CD4-positive, alpha-beta T cell treated with Interferon alpha-2 for 1 hour (primary cell): ENCODE measurements around the gene NFIX.

Source experiments
- DNase-seq, 2 donors: peaks; one replicate each; pipeline ENCODE4 v3.0.0-alpha.2; 2020 to 2022

The NFIX gene

DNA sequence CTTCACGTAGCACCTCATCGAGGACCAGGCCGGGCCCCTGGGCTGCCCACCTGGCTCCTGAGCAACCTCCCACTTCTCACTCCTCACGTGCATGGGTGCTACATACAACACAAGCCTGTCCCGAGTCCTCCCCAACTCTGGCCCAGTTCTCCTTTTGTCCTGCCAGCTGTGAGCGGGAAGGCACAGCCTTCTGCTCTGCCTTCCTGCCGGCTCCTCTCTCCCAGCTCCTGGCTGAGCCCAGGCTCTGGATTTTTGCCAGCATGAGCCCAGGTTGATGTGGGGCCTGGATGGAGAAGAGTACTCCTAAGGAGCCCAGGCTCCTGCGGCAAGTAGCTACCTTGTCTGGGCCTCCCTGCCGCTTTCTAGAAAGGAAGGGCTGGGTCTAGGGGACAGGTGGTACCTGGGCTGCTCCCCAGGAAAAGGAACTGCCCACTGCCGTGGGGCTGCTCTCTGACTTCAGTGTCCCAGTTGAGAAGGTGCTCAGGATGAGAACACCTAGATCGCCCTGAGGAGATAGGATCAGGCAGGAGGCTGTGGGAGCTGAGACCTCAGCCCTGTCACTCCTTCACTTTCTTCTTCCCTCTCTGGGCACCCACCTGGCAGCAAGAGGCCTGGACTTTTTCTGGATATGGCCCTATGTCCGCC is 83.7 kb downstream of the NFIX start:
- DNase-seq: no peak

DNA sequence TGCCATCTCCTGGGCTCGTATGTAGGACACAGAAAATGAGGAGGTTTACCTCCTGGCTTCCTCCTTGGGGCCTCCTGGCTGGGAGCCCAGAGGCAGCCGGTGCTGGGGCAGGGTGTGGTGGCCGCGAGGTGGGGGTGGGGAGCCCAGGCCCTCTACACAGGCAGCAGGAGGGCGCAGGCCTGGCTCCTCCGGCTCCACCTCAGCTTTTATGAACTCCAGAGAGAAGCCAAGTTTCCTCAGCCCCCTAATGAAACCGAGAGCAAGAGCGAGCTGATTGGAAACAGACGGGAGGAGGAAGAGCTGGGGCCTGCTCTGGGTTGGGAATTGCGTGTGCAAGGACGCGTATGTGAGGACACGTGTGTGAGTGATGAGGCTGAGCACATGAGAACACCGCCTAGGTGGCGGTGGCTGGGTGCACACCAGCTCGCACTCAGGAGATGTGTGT is 84.3 kb downstream of the NFIX start:
- DNase-seq: no peak

DNA sequence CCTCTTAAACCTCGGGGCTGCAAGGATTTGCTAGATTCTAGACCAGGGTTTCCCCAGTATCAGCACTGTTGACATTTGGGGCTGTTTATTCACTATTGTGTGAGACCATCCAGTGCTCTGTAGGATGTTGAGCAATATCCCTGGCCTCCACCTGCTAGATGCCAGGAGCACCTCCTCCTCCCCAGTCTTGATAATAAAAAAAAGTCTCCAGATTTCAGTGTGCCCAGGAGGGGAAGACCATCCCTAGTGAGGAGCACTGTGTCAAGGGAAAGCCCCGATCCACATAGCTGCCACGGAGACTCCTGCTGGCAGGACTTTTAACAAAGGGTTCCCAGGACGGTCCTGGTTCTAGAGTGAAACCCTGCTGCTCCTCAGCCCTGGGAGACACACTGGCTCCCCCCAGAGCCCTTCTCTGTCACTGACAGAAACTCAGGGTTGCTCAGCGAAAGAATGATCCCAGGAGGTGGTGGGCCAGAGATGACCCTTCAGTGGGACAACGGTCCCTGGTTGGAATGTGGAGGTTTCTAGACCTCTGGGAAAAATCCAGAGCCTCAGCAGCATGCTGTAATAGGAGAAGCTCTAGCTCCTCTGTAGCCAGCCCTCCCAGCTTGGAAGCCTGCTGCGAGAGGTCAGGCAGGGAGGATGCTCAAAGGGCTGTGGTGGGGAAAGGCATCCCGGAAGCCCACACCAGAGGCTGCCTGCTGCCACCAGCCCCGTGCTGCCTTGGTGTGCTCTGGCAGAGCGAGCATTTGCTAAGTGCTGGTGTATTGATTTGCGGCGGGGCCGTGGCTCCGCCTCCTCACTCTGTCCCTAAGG is 87.1 kb downstream of the NFIX start:
- no peak for DNase-seq

DNA sequence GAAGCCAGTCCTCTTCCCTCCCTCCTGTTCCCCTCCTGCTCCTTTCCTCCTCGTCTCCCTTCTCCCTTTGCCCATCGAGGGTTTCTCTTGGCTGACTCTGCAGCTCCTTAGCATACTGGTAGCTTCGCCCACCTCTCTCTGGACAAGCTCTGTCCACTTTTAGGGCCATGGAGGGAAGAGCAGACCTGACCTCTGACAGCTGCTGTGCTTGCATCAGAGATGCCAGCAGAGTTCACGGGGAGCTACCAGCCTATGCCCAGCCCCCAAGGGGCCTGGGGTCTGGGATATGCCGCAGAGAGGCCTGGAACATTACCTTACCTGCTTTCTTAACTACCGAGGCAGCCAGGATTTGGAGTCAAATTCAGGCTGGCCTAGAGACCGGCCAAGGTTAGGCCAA is 87.7 kb downstream of the NFIX start:
- DNase-seq: no peak

DNA sequence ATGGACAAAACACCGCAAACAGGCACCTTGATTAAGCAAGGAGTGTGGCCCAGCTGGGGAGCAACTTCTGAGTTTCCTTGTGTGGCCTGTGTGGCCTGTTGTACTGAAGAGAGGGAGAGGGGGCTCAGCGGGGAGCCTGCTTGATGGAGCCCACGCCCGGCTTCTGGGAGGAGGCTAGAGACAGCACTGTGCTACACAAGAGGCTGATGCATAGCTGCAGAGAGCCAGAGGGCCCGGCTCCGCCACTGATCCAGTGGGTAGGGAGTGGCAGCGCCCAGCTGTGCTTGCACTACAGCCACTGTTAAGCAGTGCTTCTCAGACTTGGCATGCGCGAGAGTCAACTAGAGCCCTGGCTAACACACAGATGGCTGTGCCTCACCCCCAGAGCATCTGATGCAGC is 88.4 kb downstream of the NFIX start:
- DNase-seq: no peak

DNA sequence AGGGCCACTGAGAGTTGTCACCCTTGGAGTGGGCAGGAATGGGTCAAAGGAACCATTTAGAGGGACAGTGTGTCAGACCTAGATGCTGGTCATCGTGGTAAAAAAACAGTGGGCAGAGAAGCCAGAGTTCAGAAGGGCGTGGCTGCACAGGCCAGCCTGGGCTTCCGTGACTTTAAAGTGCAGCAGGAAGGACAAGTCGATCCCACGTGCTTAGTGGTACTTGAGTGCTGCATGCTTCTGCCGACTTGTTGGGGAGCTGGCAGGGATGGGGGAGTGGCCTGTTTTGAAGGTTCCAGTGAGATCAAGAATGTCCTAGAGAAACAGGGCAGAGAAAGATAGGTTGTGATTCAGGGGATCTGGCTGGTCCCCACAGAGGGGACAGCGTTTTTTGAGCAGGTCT is 90.4 kb downstream of the NFIX start:
- no peak for DNase-seq

DNA sequence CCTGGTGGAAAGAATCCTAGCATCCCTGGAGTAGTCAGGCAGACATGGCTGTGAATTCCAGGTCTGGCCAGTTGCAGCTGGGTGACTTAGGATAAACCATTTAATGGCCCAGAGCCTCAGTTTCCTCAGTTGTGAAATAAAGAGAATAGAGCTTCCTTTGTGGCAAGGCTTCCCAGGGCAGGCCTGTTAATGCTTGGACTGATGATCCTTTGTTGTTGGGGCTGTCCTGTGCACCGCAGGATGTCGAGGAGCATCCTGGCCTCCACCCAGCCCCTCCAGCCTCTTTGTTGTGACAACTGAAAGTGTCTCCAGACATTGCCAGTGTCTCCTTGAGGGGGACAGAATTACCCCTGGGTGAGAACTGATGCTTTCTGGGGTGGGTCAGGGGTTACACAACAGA is 91.1 kb downstream of the NFIX start:
- no peak for DNase-seq

DNA sequence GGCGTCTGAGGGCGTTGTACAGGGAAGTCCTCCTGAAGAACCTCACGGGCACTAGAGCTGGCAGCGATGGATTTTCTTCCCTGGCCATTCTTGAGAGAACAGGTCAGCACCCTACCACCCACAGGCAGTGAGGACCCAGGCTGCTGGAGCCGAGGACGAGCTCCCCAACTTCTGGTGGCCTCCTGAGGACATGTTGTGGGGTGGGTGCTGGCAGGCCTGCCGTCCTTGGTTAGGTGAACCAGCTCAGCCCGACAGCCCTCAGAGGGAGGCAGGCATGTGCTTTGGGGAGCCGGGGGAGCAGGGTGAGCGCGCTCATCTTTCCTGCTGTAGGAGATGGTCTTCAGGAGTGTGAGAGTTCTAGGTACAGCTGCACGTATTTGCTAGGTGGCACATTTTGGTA is 92.0 kb downstream of the NFIX start:
- no peak for DNase-seq

DNA sequence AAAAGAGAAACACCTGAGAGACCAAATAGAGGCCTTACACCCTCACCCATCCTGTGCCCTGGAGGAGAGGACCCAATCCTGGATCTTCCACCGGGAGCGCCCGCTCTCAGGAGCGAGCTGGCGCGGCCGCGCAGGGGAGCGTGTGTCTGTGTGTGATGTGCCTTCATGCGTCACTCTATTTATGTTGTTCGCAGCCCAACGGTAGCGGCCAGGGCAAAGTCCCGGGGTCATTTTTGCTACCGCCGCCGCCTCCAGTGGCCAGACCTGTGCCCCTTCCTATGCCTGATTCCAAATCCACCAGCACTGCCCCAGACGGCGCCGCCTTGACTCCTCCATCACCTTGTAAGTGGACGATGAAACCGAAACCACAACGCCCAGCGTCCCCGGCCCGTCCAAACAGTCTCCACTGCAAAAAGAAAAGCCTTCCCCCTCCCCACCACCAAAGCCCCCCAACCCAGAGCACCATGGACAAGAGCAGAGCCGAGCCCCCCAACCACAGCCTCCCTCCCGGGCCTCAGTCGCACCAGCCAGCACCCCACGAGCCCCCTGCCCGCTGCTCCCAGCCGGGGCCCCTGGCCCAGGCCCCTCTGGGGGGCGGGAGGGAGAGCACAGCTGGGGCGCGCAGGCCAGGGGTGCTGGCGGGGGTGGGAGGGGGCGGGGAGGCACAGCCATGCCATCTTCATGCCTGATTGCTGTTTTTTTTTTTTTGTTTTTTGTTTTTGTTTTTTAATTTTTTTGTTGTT is 92.7 kb downstream of the NFIX start:
- DNase-seq: no peak

DNA sequence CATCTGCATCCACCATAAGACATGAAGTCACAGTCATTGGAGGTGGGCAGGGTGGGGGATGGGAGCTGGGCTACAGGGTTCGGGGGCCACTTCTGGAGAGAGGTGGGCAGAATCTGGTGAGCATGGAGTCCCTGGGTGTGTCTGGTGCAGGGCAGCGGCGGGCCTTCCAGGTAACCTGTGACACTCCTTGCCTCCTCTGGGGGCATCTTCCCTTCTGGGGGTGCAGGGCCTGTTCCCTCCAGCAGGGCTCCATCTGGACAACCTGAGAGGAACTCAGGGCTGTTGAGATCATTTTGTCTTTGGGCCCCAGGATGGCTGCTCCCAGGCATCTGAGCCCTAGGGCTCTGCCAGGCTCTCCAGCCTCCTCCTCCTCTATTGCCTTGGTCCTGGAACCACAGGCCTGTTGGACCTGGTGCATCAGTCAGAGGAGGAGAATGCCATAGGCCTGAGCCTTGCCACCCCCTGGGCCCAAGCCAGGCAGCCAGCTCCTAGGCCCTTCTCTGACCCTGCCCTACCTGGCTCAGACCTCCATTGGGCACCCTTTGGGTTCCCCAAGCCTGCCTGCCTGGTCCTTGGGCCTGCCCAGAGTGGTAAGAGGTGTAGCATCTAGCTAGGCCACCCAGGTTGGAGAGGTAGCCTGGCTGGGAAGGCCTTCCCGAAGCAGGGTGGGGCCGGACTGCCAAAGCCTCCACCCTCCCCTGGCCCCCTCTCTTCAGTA is 94.0 kb downstream of the NFIX start:
- DNase-seq: no peak

DNA sequence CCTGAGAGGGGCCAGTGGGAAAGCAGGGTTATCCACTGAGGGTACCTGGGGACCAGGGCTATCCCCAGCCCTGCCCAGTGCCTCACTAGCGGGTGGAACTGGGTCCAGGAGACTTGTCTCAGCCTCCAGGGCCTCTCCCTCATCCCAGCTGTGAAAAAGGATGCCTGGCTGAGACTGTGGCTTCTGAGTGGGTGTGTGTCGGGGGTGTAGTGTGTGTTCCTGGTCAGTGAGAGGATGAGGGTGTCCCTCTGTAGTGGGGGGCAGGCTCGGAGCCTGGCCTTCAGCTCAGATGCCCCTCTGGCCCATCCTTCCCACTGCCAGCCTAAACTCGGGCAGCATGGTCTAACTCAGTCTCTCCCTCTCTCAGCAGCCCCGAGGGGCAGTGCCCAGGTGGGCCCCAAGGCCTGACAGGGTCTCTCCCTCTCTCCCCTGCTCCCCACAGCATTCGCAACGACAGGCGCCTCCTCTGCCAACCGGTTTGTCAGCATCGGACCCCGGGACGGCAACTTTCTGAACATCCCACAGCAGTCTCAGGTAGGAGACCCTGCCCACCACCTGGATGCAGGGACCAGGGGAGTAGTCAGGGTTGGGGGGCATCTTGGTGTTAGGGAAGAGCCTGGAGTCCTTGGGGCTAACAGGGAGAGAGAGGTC is 94.7 kb downstream of the NFIX start:
- no peak for DNase-seq

DNA sequence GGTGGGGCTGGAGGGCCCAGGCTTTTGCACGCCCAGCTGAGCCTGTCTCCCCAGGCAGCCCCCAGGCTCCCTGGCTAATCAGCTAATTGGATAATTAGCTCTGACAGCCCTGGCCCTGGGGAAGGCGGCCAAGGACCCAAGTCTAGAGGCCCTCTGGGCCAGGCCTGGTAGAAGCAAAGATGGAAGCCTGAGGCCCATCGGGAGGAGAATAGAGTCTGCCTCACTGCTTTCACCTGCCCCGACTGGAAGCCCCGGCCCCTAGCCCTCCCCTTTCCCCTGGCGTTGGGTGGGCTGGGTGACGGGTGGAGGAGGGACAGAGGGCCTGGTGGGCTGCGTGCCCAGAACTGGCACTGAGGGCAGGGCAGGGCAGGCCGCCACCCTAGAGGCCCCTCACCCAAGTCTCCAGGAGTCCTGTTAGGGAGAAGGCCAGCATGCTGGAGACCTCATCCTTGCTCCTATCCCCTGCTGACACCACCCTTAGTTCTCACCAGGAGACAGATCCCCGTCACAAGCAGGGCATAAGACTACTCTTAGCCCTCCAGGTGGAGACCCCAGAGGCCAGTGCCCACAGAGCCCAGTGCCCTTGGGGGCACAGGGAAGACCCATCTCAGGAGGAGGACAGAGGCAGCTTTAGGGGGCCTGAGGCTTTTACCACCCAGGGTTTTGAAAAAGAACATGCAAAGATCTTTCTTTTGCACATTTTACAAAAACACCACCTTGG is 95.4 kb downstream of the NFIX start:
- no peak for DNase-seq

DNA sequence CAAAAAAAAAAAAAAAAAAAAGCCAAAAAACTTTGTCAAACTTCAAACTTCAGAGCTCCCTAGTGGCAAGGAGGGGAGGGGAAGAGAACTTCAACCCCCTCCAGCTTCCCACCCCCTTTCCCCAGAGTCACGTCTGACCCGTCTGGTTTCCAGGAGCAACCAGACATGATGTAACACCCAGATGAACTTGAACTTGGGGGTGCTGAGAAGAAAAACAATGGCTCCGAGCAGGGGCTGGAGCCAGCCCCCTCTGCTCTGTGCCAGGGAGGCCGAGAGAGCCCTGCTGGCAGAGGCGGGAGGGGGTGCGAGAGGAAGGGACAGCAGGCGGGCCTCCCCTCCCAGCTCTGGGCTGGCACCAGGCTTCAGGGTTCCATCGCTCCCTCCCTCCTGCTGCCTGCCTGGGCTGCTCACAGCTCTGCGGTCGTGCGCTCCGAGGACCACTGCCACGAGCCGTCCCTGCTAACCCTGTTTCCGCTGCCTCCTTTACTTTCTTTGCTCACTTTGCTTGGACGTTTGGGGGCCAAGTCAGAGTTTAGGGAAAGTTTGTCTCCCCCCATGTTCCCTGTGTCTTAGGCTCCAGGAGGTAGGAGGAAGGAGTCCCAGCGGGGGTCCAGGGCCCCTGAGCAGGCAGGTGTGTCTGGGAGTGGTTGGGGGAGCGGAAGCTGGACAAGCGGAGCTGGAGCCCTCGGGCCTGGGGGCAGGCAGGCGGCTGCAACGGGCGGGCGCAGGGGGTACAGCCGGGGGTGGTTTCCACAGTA is 96.3 kb downstream of the NFIX start:
- no peak for DNase-seq

DNA sequence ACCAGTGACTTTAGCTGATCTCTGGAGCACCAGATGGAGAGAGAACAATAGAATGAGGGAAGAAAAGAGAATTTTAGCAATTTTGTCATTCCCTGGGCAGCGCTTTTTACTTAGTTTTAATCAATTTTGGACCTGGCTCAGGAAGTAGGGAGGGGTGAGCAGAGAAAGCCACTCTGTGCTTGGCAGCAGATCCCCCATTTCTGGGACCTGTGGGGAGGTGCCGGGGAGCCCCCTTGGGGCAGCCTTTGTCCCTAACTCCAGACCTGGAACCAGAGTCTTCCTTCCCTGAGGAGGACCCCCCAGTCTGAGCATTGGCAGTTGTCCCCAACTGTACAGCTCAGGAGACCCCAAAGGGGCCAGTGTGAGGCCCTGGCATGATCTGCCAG is 96.9 kb downstream of the NFIX start:
- no peak for DNase-seq

DNA sequence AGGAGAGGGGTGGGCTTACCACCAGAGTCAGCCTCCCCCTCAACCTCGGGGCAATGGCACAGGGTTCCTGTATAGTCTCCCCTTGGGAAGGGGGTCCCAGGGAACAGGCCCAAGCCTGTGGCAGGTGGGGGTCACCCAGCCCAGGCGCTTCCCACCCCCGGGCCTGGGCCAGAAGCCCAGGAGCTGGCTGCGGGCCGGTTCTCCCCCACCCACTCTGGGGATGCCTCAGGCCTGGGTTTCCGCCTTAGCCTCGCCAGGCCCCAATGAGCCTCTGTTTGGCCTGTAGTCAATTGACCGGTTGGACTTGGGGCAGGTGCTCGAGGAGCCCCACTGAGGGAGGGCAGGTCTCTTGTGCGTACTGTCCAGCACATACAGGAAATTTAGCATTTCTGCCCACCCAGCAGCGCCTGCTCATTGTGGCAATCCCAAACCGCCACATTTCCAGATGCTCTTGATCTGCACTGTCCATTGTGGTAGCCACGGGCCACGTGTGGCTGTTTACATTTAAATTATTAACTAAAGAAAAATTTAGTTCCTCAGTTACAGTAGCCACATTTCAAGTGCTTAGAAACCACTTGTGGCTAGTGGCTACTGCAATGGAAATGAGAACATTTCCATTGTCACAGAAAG is 97.4 kb downstream of the NFIX start:
- DNase-seq: no peak

DNA sequence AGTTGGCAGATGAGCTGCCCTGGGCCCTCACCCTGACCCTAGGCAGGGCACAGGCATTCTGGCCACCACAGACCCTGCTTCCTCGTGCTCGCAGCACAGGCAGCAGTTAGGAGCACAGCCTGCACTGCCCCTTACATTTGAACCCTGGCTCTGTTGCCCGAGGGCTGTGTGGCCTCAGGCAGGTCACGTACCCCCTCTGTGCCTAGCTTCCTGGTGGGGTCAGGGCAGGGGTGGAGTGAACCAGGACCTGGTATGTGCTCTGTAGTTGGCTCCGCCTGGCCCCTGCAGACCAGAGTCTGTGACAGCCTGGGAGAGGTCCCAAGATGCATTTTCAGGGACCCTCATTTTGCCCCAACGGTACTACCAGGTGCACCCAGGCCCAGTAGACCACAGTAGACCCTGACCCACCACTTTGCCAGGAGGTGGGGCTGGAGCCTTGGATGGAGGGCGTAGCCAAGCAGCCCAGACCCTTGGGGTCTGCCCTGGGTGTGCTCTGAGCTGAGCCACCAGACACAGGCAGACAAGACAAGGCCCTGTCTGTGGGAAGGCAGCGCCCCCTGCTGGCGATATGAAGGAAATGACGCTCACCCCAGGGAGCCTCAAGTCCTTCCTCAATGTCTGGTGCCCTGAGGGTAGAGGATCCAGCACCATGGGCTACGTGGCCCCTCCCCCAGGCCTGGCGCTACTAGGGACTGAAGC is 98.3 kb downstream of the NFIX start:
- DNase-seq: peak; percentile 85 to 87

DNA sequence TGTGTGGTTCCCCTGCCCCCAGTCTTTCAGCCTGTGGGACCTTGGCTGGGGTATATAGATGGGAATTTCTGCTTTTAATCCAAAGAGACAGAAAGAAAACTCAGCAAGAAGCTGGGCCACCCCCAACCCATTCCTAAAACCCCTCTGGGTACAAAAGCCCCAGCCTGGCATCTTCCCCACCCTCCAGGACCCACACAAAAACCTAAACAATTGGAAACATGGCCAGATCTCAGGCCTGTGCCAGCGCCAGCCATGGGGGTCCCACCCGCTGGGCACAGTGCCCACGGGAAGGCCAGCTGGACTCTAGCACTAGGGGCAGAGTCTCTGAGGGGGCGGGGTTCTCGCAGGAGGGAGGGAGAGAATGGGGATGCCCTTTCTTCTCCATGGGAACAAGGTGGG is 98.8 kb downstream of the NFIX start:
- no peak for DNase-seq

DNA sequence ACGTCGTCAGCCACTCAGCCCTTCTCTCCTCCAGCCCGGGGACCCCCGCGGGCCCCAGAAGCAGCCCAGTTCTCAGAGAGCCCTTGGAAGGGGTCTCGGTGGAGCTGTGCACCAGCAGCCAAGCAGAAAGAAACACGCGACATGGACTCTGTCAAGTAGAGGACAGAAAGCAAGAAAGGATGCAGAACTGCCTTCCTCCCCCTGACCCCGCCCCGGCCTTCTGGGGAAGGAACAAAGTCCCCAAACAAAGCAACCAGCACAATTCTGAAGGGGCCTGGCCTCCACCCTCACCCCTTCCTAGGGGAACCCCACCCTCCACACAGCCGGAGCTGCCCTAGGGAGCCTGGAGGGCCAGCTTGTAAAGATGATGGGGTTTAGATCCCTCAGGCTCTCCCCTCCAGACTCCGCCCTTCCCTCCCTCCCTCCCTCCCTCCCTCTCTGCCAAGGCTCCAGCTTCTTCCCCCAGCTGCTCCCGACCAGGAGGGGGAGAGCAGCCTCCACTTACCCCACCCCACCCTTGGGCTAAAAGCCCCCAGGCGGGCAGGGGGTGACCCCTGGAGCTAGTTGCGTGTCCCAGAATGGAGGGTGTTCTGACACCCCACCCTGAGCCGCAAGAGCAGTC is 99.6 kb downstream of the NFIX start:
- DNase-seq: peak in 1 of 2 donors; percentile 39

DNA sequence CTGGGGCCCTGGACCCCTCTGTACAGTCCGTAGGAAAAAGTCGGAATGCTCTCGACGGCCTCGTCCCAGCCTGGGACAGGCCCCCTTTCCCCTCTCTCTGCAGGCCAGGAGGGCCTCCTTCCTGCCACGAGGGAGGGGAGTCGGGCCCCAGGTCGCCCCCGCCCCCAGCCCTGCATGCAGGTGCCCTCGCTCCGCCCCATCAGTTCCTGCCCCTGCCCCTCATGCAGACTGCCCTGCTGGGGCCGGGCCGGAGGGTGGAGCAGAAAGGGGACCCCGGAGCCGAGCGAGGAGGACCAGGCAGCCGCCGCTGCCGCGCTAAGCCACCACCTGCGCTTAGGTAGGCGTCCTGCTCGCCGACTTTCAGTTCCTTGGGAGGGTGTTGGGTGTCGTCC is 100.1 kb downstream of the NFIX start:
- peak in 1 of 2 donors; percentile 40 for DNase-seq
